HEK293T (cell line): ENCODE data around the gene C3orf85.

Experiments used
- ARNT ChIP-seq: fragments of 450-650 bp; IDR thresholded peaks from 2 replicates; pipeline ENCODE4 v1.6.1; 2017; ENCODE audit warnings: mild to moderate bottlenecking
- BHLHE40 ChIP-seq: fragments of 450-650 bp; IDR thresholded peaks from 2 replicates; pipeline ENCODE4 v1.6.1; 2016; ENCODE audit warnings: mild to moderate bottlenecking, moderate library complexity, borderline replicate concordance
- ELF4 ChIP-seq: fragments of 450-650 bp; IDR thresholded peaks from 2 replicates; pipeline ENCODE4 v1.6.1; 2017; ENCODE audit warnings: antibody characterized with exemption
- FOXA1 ChIP-seq: fragments of 450-650 bp; IDR thresholded peaks from 2 replicates; pipeline ENCODE4 v1.6.1; 2016; ENCODE audit warnings: mild to moderate bottlenecking
- FOXK2 ChIP-seq: fragments of 450-650 bp; IDR thresholded peaks from 2 replicates; pipeline ENCODE4 v1.6.1; 2016; ENCODE audit warnings: mild to moderate bottlenecking
- FOXM1 ChIP-seq: fragments of 450-650 bp; IDR thresholded peaks from 2 replicates; pipeline ENCODE4 v1.6.1; 2017; ENCODE audit warnings: mild to moderate bottlenecking, borderline replicate concordance
- L3MBTL2 ChIP-seq: fragments of 450-650 bp; conservative IDR thresholded peaks from 2 replicates; pipeline ENCODE4 v1.6.1; 2016; ENCODE audit warnings: mild to moderate bottlenecking
- LEF1 ChIP-seq: fragments of 450-650 bp; IDR thresholded peaks from 2 replicates; pipeline ENCODE4 v1.6.1; 2017; ENCODE audit warnings: mild to moderate bottlenecking, borderline replicate concordance
- NFRKB ChIP-seq: fragments of 450-650 bp; IDR thresholded peaks from 2 replicates; pipeline ENCODE4 v1.6.1; 2016; ENCODE audit warnings: mild to moderate bottlenecking, moderate library complexity
- PKNOX1 ChIP-seq: fragments of 450-650 bp; IDR thresholded peaks from 2 replicates; pipeline ENCODE4 v1.6.1; 2016
- SP1 ChIP-seq: fragments of 450-650 bp; IDR thresholded peaks from 2 replicates; pipeline ENCODE4 v1.6.1; 2017
- TARDBP ChIP-seq: fragments of 450-650 bp; IDR thresholded peaks from 2 replicates; pipeline ENCODE4 v1.6.1; 2016
- ZNF384 ChIP-seq: fragments of 450-650 bp; IDR thresholded peaks from 2 replicates; pipeline ENCODE4 v1.6.1; 2016

- TF ChIP-seq BHLHE40 (no peak), ZNF384 (no peak), PKNOX1 (no peak), TARDBP (no peak), LEF1 (no peak), L3MBTL2 (no peak), SP1 (no peak), FOXK2 (no peak), ARNT (no peak), NFRKB (no peak), ELF4 (no peak), FOXM1 (no peak), FOXA1 (no peak)
Measured at GRCh38 chr3:109184726-109185125, 48.2 kb downstream of the C3orf85 start.
